Liver (tissue), 9 donors: ENCODE measurements around the gene HS3ST1. TPM values are rescaled to one million over a fixed set of nuclear protein-coding genes. Genes with fewer than 3 reads are reported as not detected.

ENCODE experiments used
- DNase-seq: peaks from one replicate; pipeline ENCODE4 v3.0.0-alpha.2; 2017; ENCODE audit warnings: low spot score
- H3K27ac ChIP-seq, 2 donors: one replicate each; pipeline ENCODE4 v1.7.0; 2013; ENCODE audit warnings: inconsistent platforms in 2 of 2, low read length in 2 of 2, control low read depth in 1 of 2, low read depth in 1 of 2, mild to moderate bottlenecking in 1 of 2
- H3K27me3 ChIP-seq, 4 donors: one replicate each; pipeline versions ENCODE4 v1.6.1 to v1.7.0; 2013; ENCODE audit warnings: low read length in 3 of 4, inconsistent platforms in 1 of 4, mild to moderate bottlenecking in 1 of 4, moderate library complexity in 1 of 4; ENCODE audit not compliant: control insufficient read depth in 4 of 4, insufficient read depth in 4 of 4
- H3K36me3 ChIP-seq, 4 donors: one replicate each; pipeline versions ENCODE4 v1.6.1 to v1.7.0; 2013; ENCODE audit warnings: low read length in 3 of 4, mild to moderate bottlenecking in 3 of 4, low read depth in 1 of 4, moderate library complexity in 1 of 4; ENCODE audit not compliant: control insufficient read depth in 4 of 4, insufficient read depth in 3 of 4
- H3K4me1 ChIP-seq, 4 donors: one replicate each; pipeline versions ENCODE4 v1.6.1 to v1.7.0; 2013; ENCODE audit warnings: low read length in 3 of 4, mild to moderate bottlenecking in 3 of 4, moderate library complexity in 1 of 4; ENCODE audit not compliant: control insufficient read depth in 4 of 4, insufficient read depth in 4 of 4
- H3K4me3 ChIP-seq, 3 donors: one replicate each; pipeline versions ENCODE4 v1.6.1 to v1.7.0; 2013; ENCODE audit warnings: low read length in 3 of 3, control low read depth in 1 of 3, low read depth in 1 of 3, mild to moderate bottlenecking in 1 of 3
- H3K9ac ChIP-seq, 2 donors: one replicate each; pipeline ENCODE4 v1.7.0; 2013; ENCODE audit warnings: low read length in 2 of 2, mild to moderate bottlenecking in 2 of 2, moderate library complexity in 2 of 2, control low read depth in 1 of 2, low read depth in 1 of 2
- H3K9me3 ChIP-seq, 4 donors: one replicate each; pipeline versions ENCODE4 v1.6.1 to v1.7.0; 2013; ENCODE audit warnings: low read length in 3 of 4; ENCODE audit not compliant: control insufficient read depth in 4 of 4
- EGR1 ChIP-seq, 2 donors: IDR thresholded peaks; 2 replicates each; pipeline ENCODE4 v1.6.1; 2016 to 2018; ENCODE audit warnings: antibody characterized with exemption in 2 of 2, low read depth in 2 of 2
- FOXA1 ChIP-seq: IDR thresholded peaks from 2 replicates; pipeline ENCODE4 v1.6.1; 2016; ENCODE audit warnings: antibody characterized with exemption
- FOXA2 ChIP-seq: IDR thresholded peaks from 2 replicates; pipeline ENCODE4 v1.6.1; 2016; ENCODE audit warnings: antibody characterized with exemption
- GABPA ChIP-seq, 2 donors: IDR thresholded peaks in 1 of 2; conservative IDR thresholded peaks in 1 of 2; 2 replicates each; pipeline ENCODE4 v1.6.1; 2016; ENCODE audit warnings: antibody characterized with exemption in 2 of 2, mild to moderate bottlenecking in 1 of 2, moderate library complexity in 1 of 2
- HNF4A ChIP-seq, 2 donors: conservative IDR thresholded peaks; 2 replicates each; pipeline ENCODE4 v1.6.1; 2016; ENCODE audit warnings: antibody characterized with exemption in 2 of 2, mild to moderate bottlenecking in 2 of 2
- HNF4G ChIP-seq: IDR thresholded peaks from 2 replicates; pipeline ENCODE4 v1.6.1; 2016; ENCODE audit warnings: antibody characterized with exemption
- JUND ChIP-seq, 2 donors: IDR thresholded peaks; 2 replicates each; pipeline ENCODE4 v1.6.1; 2016; ENCODE audit warnings: antibody characterized with exemption in 2 of 2
- MAX ChIP-seq: IDR thresholded peaks from 2 replicates; pipeline ENCODE4 v1.6.1; 2016; ENCODE audit warnings: antibody characterized with exemption
- NR2F2 ChIP-seq: IDR thresholded peaks from 2 replicates; pipeline ENCODE4 v1.6.1; 2016; ENCODE audit warnings: antibody characterized with exemption
- RAD21 ChIP-seq, 2 donors: IDR thresholded peaks; 2 replicates each; pipeline ENCODE4 v1.6.1; 2016; ENCODE audit warnings: antibody characterized with exemption in 2 of 2, mild to moderate bottlenecking in 2 of 2
- RXRA ChIP-seq, 2 donors: IDR thresholded peaks; 2 replicates each; pipeline ENCODE4 v1.6.1; 2017 to 2018; ENCODE audit warnings: antibody characterized with exemption in 2 of 2, mild to moderate bottlenecking in 1 of 2
- SP1 ChIP-seq: IDR thresholded peaks from 2 replicates; pipeline ENCODE4 v1.6.1; 2018; ENCODE audit warnings: antibody characterized with exemption, mild to moderate bottlenecking
- TAF1 ChIP-seq: conservative IDR thresholded peaks from 2 replicates; pipeline ENCODE4 v1.6.1; 2016; ENCODE audit warnings: antibody characterized with exemption, mild to moderate bottlenecking
- YY1 ChIP-seq: IDR thresholded peaks from 2 replicates; pipeline ENCODE4 v1.6.1; 2016; ENCODE audit warnings: antibody characterized with exemption, mild to moderate bottlenecking
- ZBTB33 ChIP-seq: IDR thresholded peaks from 2 replicates; pipeline ENCODE4 v1.6.1; 2016; ENCODE audit warnings: antibody characterized with exemption
- WGBS: extraction: QIAGEN DNeasy Blood & Tissue Kit; methylation state at CpG from one replicate; pipeline ENCODE4 v1.1.7; 2013; 5-methylcytosine and 5-hydroxymethylcytosine counted together
- polyA plus RNA-seq, 2 donors: library from polyadenylated mRNA; stranded (reverse) in 1 of 2; unstranded in 1 of 2; fragments of 200-250 nt in 1 of 2; fragments of >200 nt in 1 of 2; fragmentation: Nextera tagmentation in 1 of 2; extraction: Ambion mirVana in 1 of 2; gene quantifications; one replicate each; pipeline versions ENCODE4 v1.2.1 to v1.2.3, GENCODE V29; 2013 to 2015
- total RNA-seq, 2 donors: library from RNA; depleted of rRNA; stranded (reverse); fragments of >200 nt; gene quantifications; one replicate each; pipeline ENCODE4 v1.2.3, GENCODE V29; 2014
- TF ChIP-seq, protein P1 (sequence below): IDR thresholded peaks from 2 replicates; pipeline ENCODE4 v1.6.1; 2016; ENCODE audit warnings: antibody characterized with exemption
- TF ChIP-seq, protein P2 (sequence below): fragments of 150-350 bp; IDR thresholded peaks from 2 replicates; pipeline ENCODE4 v1.5.1; 2017; ENCODE audit warnings: improper control_type of control experiment, low read depth, low read length; ENCODE audit not compliant: missing input control
- TF ChIP-seq, protein P3 (sequence below): IDR thresholded peaks from 2 replicates; pipeline ENCODE4 v1.6.1; 2016; ENCODE audit warnings: antibody characterized with exemption, mild to moderate bottlenecking
- donor health status: healthy.
- donor health status: healthy.
- donor health status: healthy.
- donor health status: healthy.
- donor health status: healthy.

HS3ST1 gene
- total and polyA plus RNA-seq, 4 donors: 0.25 to 0.75 (median 0.30) TPM

DNA sequence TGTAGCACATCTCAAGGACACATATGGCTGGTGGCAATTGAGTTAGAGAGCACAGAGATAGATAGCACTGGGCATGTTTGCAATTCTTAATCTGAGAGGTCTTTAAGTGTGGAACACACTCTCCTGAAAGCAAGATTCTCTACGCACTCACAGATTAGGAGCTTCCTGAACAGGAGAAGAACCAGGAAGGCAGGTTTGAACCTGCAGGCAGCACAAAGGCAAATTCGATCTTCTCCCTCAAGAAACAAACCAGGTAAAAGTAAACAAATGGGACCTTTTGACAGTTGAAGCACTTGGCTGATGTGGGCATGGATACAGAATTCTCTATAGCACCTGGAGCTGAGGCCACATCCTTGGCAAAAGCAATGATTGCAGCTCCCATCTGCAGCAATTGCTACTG is 24.3 kb downstream of the HS3ST1 start:
- Histone ChIP-seq H3K36me3 (no peaks in the 10 kb centered on the region), H3K9ac (no peak overlapping the region), H3K4me3 (no peak overlapping the region), H3K27me3 (no peaks in the 10 kb centered on the region), H3K9me3 (no peaks in the 10 kb centered on the region), H3K27ac (no peak overlapping the region), H3K4me1 (no peaks in the 10 kb centered on the region)
- TF ChIP-seq, protein P1, sequence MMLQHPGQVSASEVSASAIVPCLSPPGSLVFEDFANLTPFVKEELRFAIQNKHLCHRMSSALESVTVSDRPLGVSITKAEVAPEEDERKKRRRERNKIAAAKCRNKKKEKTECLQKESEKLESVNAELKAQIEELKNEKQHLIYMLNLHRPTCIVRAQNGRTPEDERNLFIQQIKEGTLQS: no peak
- no peak for TF ChIP-seq EGR1 (IDR thresholded peaks at IDR 0.05; ENCODE audit: low read depth in 2 of 2)
- TF ChIP-seq, protein P2, sequence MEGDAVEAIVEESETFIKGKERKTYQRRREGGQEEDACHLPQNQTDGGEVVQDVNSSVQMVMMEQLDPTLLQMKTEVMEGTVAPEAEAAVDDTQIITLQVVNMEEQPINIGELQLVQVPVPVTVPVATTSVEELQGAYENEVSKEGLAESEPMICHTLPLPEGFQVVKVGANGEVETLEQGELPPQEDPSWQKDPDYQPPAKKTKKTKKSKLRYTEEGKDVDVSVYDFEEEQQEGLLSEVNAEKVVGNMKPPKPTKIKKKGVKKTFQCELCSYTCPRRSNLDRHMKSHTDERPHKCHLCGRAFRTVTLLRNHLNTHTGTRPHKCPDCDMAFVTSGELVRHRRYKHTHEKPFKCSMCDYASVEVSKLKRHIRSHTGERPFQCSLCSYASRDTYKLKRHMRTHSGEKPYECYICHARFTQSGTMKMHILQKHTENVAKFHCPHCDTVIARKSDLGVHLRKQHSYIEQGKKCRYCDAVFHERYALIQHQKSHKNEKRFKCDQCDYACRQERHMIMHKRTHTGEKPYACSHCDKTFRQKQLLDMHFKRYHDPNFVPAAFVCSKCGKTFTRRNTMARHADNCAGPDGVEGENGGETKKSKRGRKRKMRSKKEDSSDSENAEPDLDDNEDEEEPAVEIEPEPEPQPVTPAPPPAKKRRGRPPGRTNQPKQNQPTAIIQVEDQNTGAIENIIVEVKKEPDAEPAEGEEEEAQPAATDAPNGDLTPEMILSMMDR: no peak
- no peak for TF ChIP-seq ZBTB33
- TF ChIP-seq RXRA (IDR thresholded peaks at IDR 0.05): no peak
- no peak for TF ChIP-seq SP1
- TF ChIP-seq NR2F2: no peak
- TF ChIP-seq, protein P3, sequence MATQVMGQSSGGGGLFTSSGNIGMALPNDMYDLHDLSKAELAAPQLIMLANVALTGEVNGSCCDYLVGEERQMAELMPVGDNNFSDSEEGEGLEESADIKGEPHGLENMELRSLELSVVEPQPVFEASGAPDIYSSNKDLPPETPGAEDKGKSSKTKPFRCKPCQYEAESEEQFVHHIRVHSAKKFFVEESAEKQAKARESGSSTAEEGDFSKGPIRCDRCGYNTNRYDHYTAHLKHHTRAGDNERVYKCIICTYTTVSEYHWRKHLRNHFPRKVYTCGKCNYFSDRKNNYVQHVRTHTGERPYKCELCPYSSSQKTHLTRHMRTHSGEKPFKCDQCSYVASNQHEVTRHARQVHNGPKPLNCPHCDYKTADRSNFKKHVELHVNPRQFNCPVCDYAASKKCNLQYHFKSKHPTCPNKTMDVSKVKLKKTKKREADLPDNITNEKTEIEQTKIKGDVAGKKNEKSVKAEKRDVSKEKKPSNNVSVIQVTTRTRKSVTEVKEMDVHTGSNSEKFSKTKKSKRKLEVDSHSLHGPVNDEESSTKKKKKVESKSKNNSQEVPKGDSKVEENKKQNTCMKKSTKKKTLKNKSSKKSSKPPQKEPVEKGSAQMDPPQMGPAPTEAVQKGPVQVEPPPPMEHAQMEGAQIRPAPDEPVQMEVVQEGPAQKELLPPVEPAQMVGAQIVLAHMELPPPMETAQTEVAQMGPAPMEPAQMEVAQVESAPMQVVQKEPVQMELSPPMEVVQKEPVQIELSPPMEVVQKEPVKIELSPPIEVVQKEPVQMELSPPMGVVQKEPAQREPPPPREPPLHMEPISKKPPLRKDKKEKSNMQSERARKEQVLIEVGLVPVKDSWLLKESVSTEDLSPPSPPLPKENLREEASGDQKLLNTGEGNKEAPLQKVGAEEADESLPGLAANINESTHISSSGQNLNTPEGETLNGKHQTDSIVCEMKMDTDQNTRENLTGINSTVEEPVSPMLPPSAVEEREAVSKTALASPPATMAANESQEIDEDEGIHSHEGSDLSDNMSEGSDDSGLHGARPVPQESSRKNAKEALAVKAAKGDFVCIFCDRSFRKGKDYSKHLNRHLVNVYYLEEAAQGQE: no peak
- no peak for TF ChIP-seq FOXA1
- no peak for TF ChIP-seq RAD21 (IDR thresholded peaks at IDR 0.05)
- TF ChIP-seq HNF4G: no peak
- TF ChIP-seq FOXA2: no peak
- no peak for TF ChIP-seq MAX
- no peak for TF ChIP-seq GABPA (IDR thresholded peaks at IDR 0.05 in 1 of 2, conservative IDR thresholded peaks at IDR 0.05 in 1 of 2)
- DNase-seq: no peak
- WGBS: 80% methylated on average over 2 of the region's 2 CpGs

GRCh38 chr4:11402192-11402591 is 26.5 kb downstream of the HS3ST1 start:
- Histone ChIP-seq H3K9ac (no peak overlapping the region), H3K27me3 (no peaks in the 10 kb centered on the region), H3K36me3 (no peaks in the 10 kb centered on the region), H3K4me1 (no peaks in the 10 kb centered on the region), H3K9me3 (no peaks in the 10 kb centered on the region), H3K27ac (no peak overlapping the region), H3K4me3 (no peak overlapping the region)
- WGBS: 89% methylated on average over 3 of the region's 3 CpGs
- TF ChIP-seq FOXA1 (no peak), YY1 (no peak), RAD21 (IDR thresholded peaks at IDR 0.05) (no peak), HNF4A (conservative IDR thresholded peaks at IDR 0.05) (no peak), GABPA (IDR thresholded peaks at IDR 0.05 in 1 of 2, conservative IDR thresholded peaks at IDR 0.05 in 1 of 2) (no peak), ZBTB33 (no peak), RXRA (IDR thresholded peaks at IDR 0.05) (no peak), FOXA2 (no peak), TAF1 (no peak), HNF4G (no peak), SP1 (no peak), JUND (IDR thresholded peaks at IDR 0.05) (no peak), EGR1 (IDR thresholded peaks at IDR 0.05; ENCODE audit: low read depth in 2 of 2) (no peak)
- TF ChIP-seq, protein P2: no peak
- no peak for DNase-seq
